ENCODE data around the gene RTP3. TPM values are rescaled to one million over a fixed set of nuclear protein-coding genes. Genes with fewer than 3 reads are reported as not detected.
A peak's percentile ranks its signal among the peaks of the same experiment; 100 is the strongest.

RTP3 gene
- 10 to 100 TPM in 1 of 2 donors, 1 to 10 TPM in 1; 1.0 to 35.1 TPM for total RNA-seq
- polyA plus RNA-seq: 10 to 100 TPM; 18.1 to 61.7 TPM

- H3K27me3 ChIP-seq (ENCODE audit: control insufficient read depth in 4 of 4, insufficient read depth in 4 of 4, low read length in 3 of 4): no peaks in the 10 kb centered on the region
- 39% methylated on average over 9 of the region's 9 CpGs for WGBS
- no peak for DNase-seq (ENCODE audit: low spot score)
- H3K36me3 ChIP-seq (ENCODE audit: control insufficient read depth in 4 of 4, insufficient read depth in 3 of 4, low read depth in 1 of 4, low read length in 3 of 4): no peaks in the 10 kb centered on the region
- H3K27ac ChIP-seq (ENCODE audit: low read depth in 1 of 2, low read length in 2 of 2): peak within 1 kb of the TSS; percentile 55 to 69
- peak within 1 kb of the TSS; percentile 34 to 52 for H3K9ac ChIP-seq (ENCODE audit: low read depth in 1 of 2, low read length in 2 of 2)
- TF ChIP-seq YY1 (IDR thresholded peaks at IDR 0.05): peak; percentile 52
- TF ChIP-seq HNF4A (conservative IDR thresholded peaks at IDR 0.05): peak; percentile 95 to 99
- no peak for TF ChIP-seq ZBTB33 (IDR thresholded peaks at IDR 0.05)
- no peak for TF ChIP-seq FOXA1 (IDR thresholded peaks at IDR 0.05)
- no peak for TF ChIP-seq FOXA2 (IDR thresholded peaks at IDR 0.05)
- TF ChIP-seq RXRA (IDR thresholded peaks at IDR 0.05): peak; percentile 66 to 74
- peak; percentile 22 for TF ChIP-seq NR2F2 (IDR thresholded peaks at IDR 0.05)
- TF ChIP-seq CTCF (IDR thresholded peaks at IDR 0.05; ENCODE audit: low read depth, low read length, missing input control): no peak
- no peak for TF ChIP-seq GABPA (IDR thresholded peaks at IDR 0.05 in 1 of 2, conservative IDR thresholded peaks at IDR 0.05 in 1 of 2)
- TF ChIP-seq SP1 (IDR thresholded peaks at IDR 0.05): peak; percentile 67
- peak; percentile 45 for TF ChIP-seq TAF1 (conservative IDR thresholded peaks at IDR 0.05)
- TF ChIP-seq JUND (IDR thresholded peaks at IDR 0.05): peak; percentile 42 to 46
- TF ChIP-seq HNF4G (IDR thresholded peaks at IDR 0.05): peak; percentile 94
- peak within 1 kb of the TSS; percentile 51 to 62 (median 53) for H3K4me3 ChIP-seq (ENCODE audit: low read depth in 1 of 3, low read length in 3 of 3)
- peaks cover 11 to 75% (median 64%) of the 10 kb centered on the region in 4 donors for H3K4me1 ChIP-seq (ENCODE audit: control insufficient read depth in 4 of 4, insufficient read depth in 4 of 4, low read length in 3 of 4)
- no peaks in the 10 kb centered on the region for H3K9me3 ChIP-seq (ENCODE audit: control insufficient read depth in 4 of 4, low read length in 3 of 4)
These were observed at the start of gene RTP3 for GRCh38 chr3:46497556-46498265. Gene RTP3, plus strand, starts transcription at chr3:46497976. Its CDS starts 87 bp downstream, at chr3:46498063.

- TF ChIP-seq FOXA2 (IDR thresholded peaks at IDR 0.05) (no peak), EGR1 (IDR thresholded peaks at IDR 0.05; ENCODE audit: low read depth in 2 of 2) (no peak), ZBTB33 (IDR thresholded peaks at IDR 0.05) (no peak), HNF4G (IDR thresholded peaks at IDR 0.05) (no peak), TAF1 (conservative IDR thresholded peaks at IDR 0.05) (no peak), FOXA1 (IDR thresholded peaks at IDR 0.05) (no peak), YY1 (IDR thresholded peaks at IDR 0.05) (no peak), ATF3 (IDR thresholded peaks at IDR 0.05) (no peak), SP1 (IDR thresholded peaks at IDR 0.05) (no peak), NR2F2 (IDR thresholded peaks at IDR 0.05) (no peak), RAD21 (IDR thresholded peaks at IDR 0.05) (no peak), RXRA (IDR thresholded peaks at IDR 0.05) (no peak), MAX (IDR thresholded peaks at IDR 0.05) (no peak), REST (IDR thresholded peaks at IDR 0.05) (no peak)
- no peaks in the 10 kb centered on the region for H3K27me3 ChIP-seq (ENCODE audit: control insufficient read depth in 4 of 4, insufficient read depth in 4 of 4, low read length in 3 of 4)
- no peak overlapping the region for H3K27ac ChIP-seq (ENCODE audit: low read depth in 1 of 2, low read length in 2 of 2)
- no peaks in the 10 kb centered on the region for H3K9me3 ChIP-seq (ENCODE audit: control insufficient read depth in 4 of 4, low read length in 3 of 4)
- no peak overlapping the region for H3K9ac ChIP-seq (ENCODE audit: low read depth in 1 of 2, low read length in 2 of 2)
- no peak for DNase-seq (ENCODE audit: low spot score)
- H3K36me3 ChIP-seq (ENCODE audit: control insufficient read depth in 4 of 4, insufficient read depth in 3 of 4, low read depth in 1 of 4, low read length in 3 of 4): no peaks in the 10 kb centered on the region
- no peaks in the 10 kb centered on the region for H3K4me1 ChIP-seq (ENCODE audit: control insufficient read depth in 4 of 4, insufficient read depth in 4 of 4, low read length in 3 of 4)
- no peak overlapping the region for H3K4me3 ChIP-seq (ENCODE audit: low read depth in 1 of 3, low read length in 3 of 3)
- 91% methylated on average over 17 of the region's 17 CpGs for WGBS
These were observed 49.1 kb upstream of the RTP3 start for GRCh38 chr3:46448721-46449120.

Data from liver (tissue), 9 donors.